ENCODE measurements around the gene NEDD9. TPM values are rescaled to one million over a fixed set of nuclear protein-coding genes. Genes with fewer than 3 reads are reported as not detected.

NEDD9 gene
- total and polyA plus RNA-seq, 2 of the 13 experiments (the other 11 are each of a cell fraction or from before 2014, with no cell fraction given), result 27.1 to 389 TPM

GRCh38 chr6:11214084-11214833 lies 18.2 kb downstream of the NEDD9 start (continued):
- TF ChIP-seq ZNF646 (CRISPR knock-in tag; IDR thresholded peaks at IDR 0.05), result no peak
- no peak for TF ChIP-seq NAIF1 (CRISPR knock-in tag; IDR thresholded peaks at IDR 0.05; ENCODE audit: borderline replicate concordance)
- peak; percentile 76; the same call in 1 of the 2 replicates for TF ChIP-seq FIP1L1 (IDR thresholded peaks at IDR 0.05; ENCODE audit: borderline replicate concordance, insufficient read depth, low read depth, low read length)
- TF ChIP-seq AKNA (CRISPR knock-in tag; IDR thresholded peaks at IDR 0.05; ENCODE audit: borderline replicate concordance), result no peak
- TF ChIP-seq CEBPB (IDR thresholded peaks at IDR 0.05; ENCODE audit: borderline replicate concordance, low read depth, low read length), result no peak
- no peak for TF ChIP-seq ZNF24 (IDR thresholded peaks at IDR 0.05)
- no peak for TF ChIP-seq NFE2 (CRISPR knock-in tag; IDR thresholded peaks at IDR 0.05)
- peak; percentile 41; the same call in 1 of the 2 replicates for TF ChIP-seq ZBTB38 (CRISPR knock-in tag; IDR thresholded peaks at IDR 0.05)
- TF ChIP-seq EP300 (IDR thresholded peaks at IDR 0.05; ENCODE audit: low read depth in 2 of 2, low read length in 2 of 2), result no peak
- no peak for TF ChIP-seq EP300 (CRISPR knock-in tag; IDR thresholded peaks at IDR 0.05; ENCODE audit: borderline replicate concordance)
- no peak for TF ChIP-seq ZNF263 (CRISPR knock-in tag; IDR thresholded peaks at IDR 0.05)
- no peak for TF ChIP-seq HOXA7 (CRISPR knock-in tag; IDR thresholded peaks at IDR 0.05)
- TF ChIP-seq RORA (CRISPR knock-in tag; IDR thresholded peaks at IDR 0.05), result no peak
- no peak for TF ChIP-seq PCBP1 (IDR thresholded peaks at IDR 0.05; ENCODE audit: borderline replicate concordance, low read depth, low read length)
- no peak for TF ChIP-seq ZNF547 (CRISPR knock-in tag; IDR thresholded peaks at IDR 0.05)
- no peak for TF ChIP-seq CBFB (CRISPR knock-in tag; IDR thresholded peaks at IDR 0.05)
- no peak for TF ChIP-seq PLSCR1 (CRISPR knock-in tag; IDR thresholded peaks at IDR 0.05; ENCODE audit: borderline replicate concordance)
- TF ChIP-seq YEATS4 (CRISPR knock-in tag; IDR thresholded peaks at IDR 0.05; ENCODE audit: borderline replicate concordance), result no peak

Measured in HepG2 (cell line).